ENCODE data around the gene TAS2R43.

GRCh38 chr12:11075642-11076041 lies 16.5 kb downstream of the TAS2R43 start:
- TF ChIP-seq CEBPB (IDR thresholded peaks at IDR 0.05) (no peak), CTCF (IDR thresholded peaks at IDR 0.05) (no peak), SMC3 (IDR thresholded peaks at IDR 0.05) (no peak), EP300 (IDR thresholded peaks at IDR 0.05) (no peak), CHD4 (IDR thresholded peaks at IDR 0.05; ENCODE audit: borderline replicate concordance) (no peak), MAZ (IDR thresholded peaks at IDR 0.05; ENCODE audit: borderline replicate concordance, low read depth, low read length) (no peak), RNF2 (IDR thresholded peaks at IDR 0.05; ENCODE audit: borderline replicate concordance, low read depth) (no peak), E2F6 (IDR thresholded peaks at IDR 0.05; ENCODE audit: borderline replicate concordance, low read depth) (no peak)
- TF ChIP-seq, protein P1, sequence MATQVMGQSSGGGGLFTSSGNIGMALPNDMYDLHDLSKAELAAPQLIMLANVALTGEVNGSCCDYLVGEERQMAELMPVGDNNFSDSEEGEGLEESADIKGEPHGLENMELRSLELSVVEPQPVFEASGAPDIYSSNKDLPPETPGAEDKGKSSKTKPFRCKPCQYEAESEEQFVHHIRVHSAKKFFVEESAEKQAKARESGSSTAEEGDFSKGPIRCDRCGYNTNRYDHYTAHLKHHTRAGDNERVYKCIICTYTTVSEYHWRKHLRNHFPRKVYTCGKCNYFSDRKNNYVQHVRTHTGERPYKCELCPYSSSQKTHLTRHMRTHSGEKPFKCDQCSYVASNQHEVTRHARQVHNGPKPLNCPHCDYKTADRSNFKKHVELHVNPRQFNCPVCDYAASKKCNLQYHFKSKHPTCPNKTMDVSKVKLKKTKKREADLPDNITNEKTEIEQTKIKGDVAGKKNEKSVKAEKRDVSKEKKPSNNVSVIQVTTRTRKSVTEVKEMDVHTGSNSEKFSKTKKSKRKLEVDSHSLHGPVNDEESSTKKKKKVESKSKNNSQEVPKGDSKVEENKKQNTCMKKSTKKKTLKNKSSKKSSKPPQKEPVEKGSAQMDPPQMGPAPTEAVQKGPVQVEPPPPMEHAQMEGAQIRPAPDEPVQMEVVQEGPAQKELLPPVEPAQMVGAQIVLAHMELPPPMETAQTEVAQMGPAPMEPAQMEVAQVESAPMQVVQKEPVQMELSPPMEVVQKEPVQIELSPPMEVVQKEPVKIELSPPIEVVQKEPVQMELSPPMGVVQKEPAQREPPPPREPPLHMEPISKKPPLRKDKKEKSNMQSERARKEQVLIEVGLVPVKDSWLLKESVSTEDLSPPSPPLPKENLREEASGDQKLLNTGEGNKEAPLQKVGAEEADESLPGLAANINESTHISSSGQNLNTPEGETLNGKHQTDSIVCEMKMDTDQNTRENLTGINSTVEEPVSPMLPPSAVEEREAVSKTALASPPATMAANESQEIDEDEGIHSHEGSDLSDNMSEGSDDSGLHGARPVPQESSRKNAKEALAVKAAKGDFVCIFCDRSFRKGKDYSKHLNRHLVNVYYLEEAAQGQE (IDR thresholded peaks at IDR 0.05), result no peak
